GM21786 (cell line): ENCODE data around the gene ENO2.
"Not testable (repeated sequence)": the region's sequence is repeated elsewhere in the genome, so short reads cannot be mapped to it uniquely, and the experiment has no call there.

Experiments used
- ATAC-seq: cut with Tn5 transposase; IDR thresholded peaks from one replicate; pipeline ENCODE4 v1.9.1; 2021; ENCODE audit not compliant: unreplicated experiment

The ENO2 gene

GRCh38 chr12:6914246-6914946 lies at the start of gene ENO2:
ENO2 (plus strand) TSS chr12:6914580; CDS start chr12:6915833, 1,253 bp downstream.
- ATAC-seq = peak; percentile 67

- not testable (repeated sequence) for ATAC-seq
These were observed 49.1 kb upstream of the ENO2 start for GRCh38 chr12:6865307-6865706.

- ATAC-seq = no peak
These were observed 48.0 kb upstream of the ENO2 start for GRCh38 chr12:6866163-6866919.

DNA sequence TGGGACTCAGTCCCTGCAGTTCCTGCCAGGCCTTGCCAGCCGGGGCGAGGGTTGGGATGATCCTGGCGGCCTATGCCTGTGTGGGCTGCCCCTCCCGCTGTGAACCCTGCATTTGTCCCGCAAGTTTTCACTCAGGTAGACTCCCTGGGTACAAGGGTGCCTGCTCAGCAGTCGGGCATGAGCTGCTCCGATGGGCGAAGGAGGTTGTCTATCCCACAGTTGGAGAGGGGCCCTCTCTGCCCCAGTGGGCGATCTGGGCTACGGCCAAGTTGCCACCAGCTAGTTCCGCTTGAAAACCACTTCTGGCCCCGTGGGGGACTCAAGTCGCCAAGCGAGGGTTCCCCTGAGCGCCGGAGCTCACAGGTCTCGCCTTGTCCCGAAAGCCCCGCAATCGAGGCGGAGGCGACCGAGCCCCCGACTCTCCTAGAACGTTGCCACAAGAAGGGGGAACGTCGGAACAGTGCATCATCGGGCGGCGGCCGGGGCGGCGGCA lies 47.4 kb upstream of the ENO2 start:
- ATAC-seq = peak; percentile 10

- peak; percentile 56 for ATAC-seq
These were observed 46.8 kb upstream of the ENO2 start, which contains the start of gene TPI1 for GRCh38 chr12:6867413-6868210. TPI1 (plus strand) TSS chr12:6867531; CDS start chr12:6867567, 36 bp downstream.

DNA sequence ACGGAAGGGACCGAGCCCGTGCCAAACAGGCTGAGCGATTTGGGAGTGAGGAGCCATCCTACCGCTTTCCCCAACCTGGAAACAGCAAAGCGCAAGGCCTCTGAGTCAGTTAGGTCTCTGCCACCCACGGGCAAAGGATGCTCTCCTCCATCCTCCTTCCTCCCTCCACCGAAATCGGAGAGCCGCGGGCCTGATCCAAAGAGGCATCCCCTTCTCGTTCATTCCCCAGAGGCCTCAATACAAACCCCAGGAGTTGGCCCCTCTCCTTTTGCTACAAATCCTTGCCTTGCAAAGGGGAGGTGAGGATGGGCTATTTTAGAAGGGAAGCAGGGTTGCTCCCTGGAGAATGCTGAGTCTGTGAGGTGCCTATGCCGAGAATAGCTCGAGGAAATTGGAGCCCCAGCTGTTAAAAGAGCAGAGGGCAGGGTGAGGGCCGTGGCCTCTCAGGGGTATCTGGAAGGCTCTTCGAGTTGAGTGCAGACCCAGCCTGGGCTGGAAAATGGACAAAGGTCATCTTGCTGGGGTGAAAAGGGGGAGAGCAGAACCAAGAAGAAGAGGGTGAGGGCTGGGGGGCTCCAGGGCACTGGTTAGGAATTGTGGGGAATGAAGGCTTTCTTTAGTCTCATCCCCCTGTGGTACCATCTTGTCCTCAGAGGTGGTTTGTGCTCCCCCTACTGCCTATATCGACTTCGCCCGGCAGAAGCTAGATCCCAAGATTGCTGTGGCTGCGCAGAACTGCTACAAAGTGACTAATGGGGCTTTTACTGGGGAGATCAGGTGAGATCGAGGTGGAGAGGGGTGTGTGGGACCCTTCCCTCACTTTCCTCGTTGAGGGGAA lies 46.0 kb upstream of the ENO2 start:
- ATAC-seq = no peak

GRCh38 chr12:6869049-6870021 lies 45.0 kb upstream of the ENO2 start:
- no peak for ATAC-seq

DNA sequence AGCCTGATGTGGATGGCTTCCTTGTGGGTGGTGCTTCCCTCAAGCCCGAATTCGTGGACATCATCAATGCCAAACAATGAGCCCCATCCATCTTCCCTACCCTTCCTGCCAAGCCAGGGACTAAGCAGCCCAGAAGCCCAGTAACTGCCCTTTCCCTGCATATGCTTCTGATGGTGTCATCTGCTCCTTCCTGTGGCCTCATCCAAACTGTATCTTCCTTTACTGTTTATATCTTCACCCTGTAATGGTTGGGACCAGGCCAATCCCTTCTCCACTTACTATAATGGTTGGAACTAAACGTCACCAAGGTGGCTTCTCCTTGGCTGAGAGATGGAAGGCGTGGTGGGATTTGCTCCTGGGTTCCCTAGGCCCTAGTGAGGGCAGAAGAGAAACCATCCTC lies 44.1 kb upstream of the ENO2 start:
- ATAC-seq = not testable (repeated sequence)

- no peak for ATAC-seq
These were observed 43.1 kb upstream of the ENO2 start for GRCh38 chr12:6871052-6871957.

- ATAC-seq = no peak
These were observed 42.0 kb upstream of the ENO2 start for GRCh38 chr12:6872073-6873048.

GRCh38 chr12:6873094-6874014 lies 41.0 kb upstream of the ENO2 start, which contains the start of gene SPSB2:
SPSB2 (minus strand) TSS chr12:6873303; CDS start chr12:6872901, 402 bp downstream.
- peak; percentile 61 for ATAC-seq

- ATAC-seq = not testable (repeated sequence)
These were observed 40.4 kb upstream of the ENO2 start for GRCh38 chr12:6874015-6874368.

DNA sequence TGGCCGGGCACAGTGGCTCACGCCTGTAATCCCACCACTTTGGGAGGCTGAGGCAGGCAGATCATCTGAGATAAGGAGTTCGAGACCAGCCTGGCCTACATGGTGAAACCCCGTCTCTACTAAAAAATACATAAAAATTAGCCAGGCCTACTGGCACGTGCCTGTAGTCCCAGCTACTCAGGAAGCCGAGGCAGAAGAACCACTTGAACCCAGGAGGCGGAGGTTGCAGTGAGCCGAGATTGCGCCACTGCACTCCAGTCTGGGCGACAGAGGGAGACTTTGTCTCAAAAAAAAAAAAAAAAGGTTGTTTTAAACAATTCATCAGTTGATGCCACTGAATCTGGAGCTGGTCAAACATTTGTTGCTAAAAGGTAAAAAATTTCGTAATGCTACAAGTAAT lies 34.6 kb upstream of the ENO2 start:
- not testable (repeated sequence) for ATAC-seq

DNA sequence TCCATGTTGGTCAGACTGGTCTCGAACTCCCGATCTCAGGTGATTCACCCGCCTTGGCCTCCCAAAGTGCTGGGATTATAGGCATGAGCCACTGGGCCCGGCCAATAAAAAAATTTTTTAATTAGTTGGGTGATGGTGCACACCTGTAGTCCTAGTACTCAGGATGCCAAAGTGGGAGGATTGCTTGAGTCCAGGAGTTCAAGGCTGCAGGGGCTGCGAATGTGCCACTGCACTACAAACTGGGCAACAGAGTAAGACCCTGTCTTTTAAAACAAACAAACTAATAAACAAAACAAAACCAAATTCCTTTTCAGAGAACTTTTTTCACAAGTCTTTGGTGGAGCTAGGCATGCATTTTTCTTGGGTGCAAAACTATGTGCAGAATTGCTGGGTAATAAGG lies 31.1 kb upstream of the ENO2 start:
- ATAC-seq = no peak

- no peak for ATAC-seq
These were observed 30.7 kb upstream of the ENO2 start for GRCh38 chr12:6883683-6884082.

DNA sequence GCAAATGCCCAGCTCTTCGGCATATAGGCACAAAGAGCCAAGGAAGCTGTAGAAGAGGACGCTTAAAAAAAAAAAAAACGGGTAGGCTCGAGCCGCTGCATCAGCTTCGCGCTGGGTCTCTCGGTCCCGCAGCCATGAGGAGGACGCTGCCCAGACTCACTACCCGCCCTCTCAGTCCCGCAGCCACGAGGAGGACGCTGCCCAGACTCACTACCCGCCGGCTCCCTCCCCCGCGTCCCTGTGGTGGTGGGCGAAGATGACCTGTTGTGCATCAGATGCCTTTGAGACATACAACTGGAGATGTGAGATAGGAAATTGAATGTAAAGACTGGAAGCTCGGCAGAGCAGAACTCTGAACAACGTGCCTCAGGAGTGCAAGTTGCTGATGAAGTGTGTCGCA lies 29.8 kb upstream of the ENO2 start:
- ATAC-seq = no peak
